ENCODE measurements around the gene S100A7.

S100A7 gene

GRCh38 chr1:153429266-153430165, 30.9 kb downstream of the S100A7 start:
- H3F3A ChIP-seq (ENCODE audit: control insufficient read depth, insufficient read depth), result no peaks in the 10 kb centered on the region
- H3K4me2 ChIP-seq (ENCODE audit: low read length), result no peak overlapping the region
- H3K9me2 ChIP-seq (replicated peaks; ENCODE audit: control insufficient read depth, low read length), result no peaks in the 10 kb centered on the region
- no peaks in the 10 kb centered on the region for H3K79me2 ChIP-seq (ENCODE audit: control insufficient read depth, low read length)
- H3K36me3 ChIP-seq (ENCODE audit: control insufficient read depth, low read length), result no peaks in the 10 kb centered on the region
- no peaks in the 10 kb centered on the region; the same call in 1 of the 2 replicates for H3K27me3 ChIP-seq (ENCODE audit: control insufficient read depth, low read length)
- no peak overlapping the region for H3K4me3 ChIP-seq (ENCODE audit: low read length)
- H3K9me3 ChIP-seq (ENCODE audit: control insufficient read depth, insufficient read depth, low read length), result no peaks in the 10 kb centered on the region
- H3K27ac ChIP-seq (ENCODE audit: low read depth, low read length), result no peak overlapping the region
- H4K20me1 ChIP-seq (ENCODE audit: control insufficient read depth, insufficient read depth, low read depth, low read length), result no peaks in the 10 kb centered on the region
- TF ChIP-seq CTCF (IDR thresholded peaks at IDR 0.05; ENCODE audit: low read depth, low read length, poor library complexity, severe bottlenecking), result no peak
- no peak for TF ChIP-seq EZH2phosphoT487 (IDR thresholded peaks at IDR 0.05; ENCODE audit: borderline replicate concordance, low read length)
- H3K4me1 ChIP-seq (ENCODE audit: control insufficient read depth, low read length), result no peaks in the 10 kb centered on the region

GRCh38 chr1:153428791-153429190, 31.7 kb downstream of the S100A7 start:
- no peaks in the 10 kb centered on the region for H4K20me1 ChIP-seq (ENCODE audit: control insufficient read depth, insufficient read depth, low read depth, low read length)
- H3K79me2 ChIP-seq (ENCODE audit: control insufficient read depth, low read length), result no peaks in the 10 kb centered on the region
- H3F3A ChIP-seq (ENCODE audit: control insufficient read depth, insufficient read depth), result no peaks in the 10 kb centered on the region
- no peak overlapping the region for H3K4me3 ChIP-seq (ENCODE audit: low read length)
- TF ChIP-seq EZH2phosphoT487 (IDR thresholded peaks at IDR 0.05; ENCODE audit: borderline replicate concordance, low read length), result no peak
- no peak for TF ChIP-seq CTCF (IDR thresholded peaks at IDR 0.05; ENCODE audit: low read depth, low read length, poor library complexity, severe bottlenecking)
- H3K9me2 ChIP-seq (replicated peaks; ENCODE audit: control insufficient read depth, low read length), result no peaks in the 10 kb centered on the region
- H3K9me3 ChIP-seq (ENCODE audit: control insufficient read depth, insufficient read depth, low read length), result no peaks in the 10 kb centered on the region
- no peaks in the 10 kb centered on the region for H3K36me3 ChIP-seq (ENCODE audit: control insufficient read depth, low read length)
- no peaks in the 10 kb centered on the region for H3K4me1 ChIP-seq (ENCODE audit: control insufficient read depth, low read length)
- no peak overlapping the region for H3K4me2 ChIP-seq (ENCODE audit: low read length)
- H3K27me3 ChIP-seq (ENCODE audit: control insufficient read depth, low read length), result no peaks in the 10 kb centered on the region; the same call in 1 of the 2 replicates
- no peak overlapping the region for H3K27ac ChIP-seq (ENCODE audit: low read depth, low read length)

GRCh38 chr1:153428073-153428638, 32.3 kb downstream of the S100A7 start:
- Histone ChIP-seq H3K4me3 (ENCODE audit: low read length) (no peak overlapping the region), H3K9me2 (replicated peaks; ENCODE audit: control insufficient read depth, low read length) (no peaks in the 10 kb centered on the region), H3K4me2 (ENCODE audit: low read length) (no peak overlapping the region), H3F3A (ENCODE audit: control insufficient read depth, insufficient read depth) (no peaks in the 10 kb centered on the region), H4K20me1 (ENCODE audit: control insufficient read depth, insufficient read depth, low read depth, low read length) (no peaks in the 10 kb centered on the region), H3K27ac (ENCODE audit: low read depth, low read length) (no peak overlapping the region), H3K36me3 (ENCODE audit: control insufficient read depth, low read length) (no peaks in the 10 kb centered on the region), H3K27me3 (ENCODE audit: control insufficient read depth, low read length) (no peaks in the 10 kb centered on the region; the same call in 1 of the 2 replicates), H3K79me2 (ENCODE audit: control insufficient read depth, low read length) (no peaks in the 10 kb centered on the region), H3K9me3 (ENCODE audit: control insufficient read depth, insufficient read depth, low read length) (no peaks in the 10 kb centered on the region), H3K4me1 (ENCODE audit: control insufficient read depth, low read length) (no peaks in the 10 kb centered on the region)
- TF ChIP-seq CTCF (IDR thresholded peaks at IDR 0.05; ENCODE audit: low read depth, low read length, poor library complexity, severe bottlenecking), result no peak
- no peak for TF ChIP-seq EZH2phosphoT487 (IDR thresholded peaks at IDR 0.05; ENCODE audit: borderline replicate concordance, low read length)

Data from DOHH2 (cell line).